OCI-LY1 (cell line): Measurements from ENCODE around the gene RPH3AL.
"Not testable (repeated sequence)": the region's sequence is repeated elsewhere in the genome, so short reads cannot be mapped to it uniquely, and the experiment has no call there.

Experiments
- H2AFZ ChIP-seq: fragments of 200-600 bp; sonication (generic), shearing (Covaris generic); 2 replicates; pipeline ENCODE4 v1.6.0; 2014; ENCODE audit warnings: antibody characterized with exemption, mild to moderate bottlenecking, low read length
- H3F3A ChIP-seq: fragments of 200-600 bp; sonication (generic), shearing (Covaris generic); 2 replicates; pipeline ENCODE4 v1.6.0; 2014; ENCODE audit warnings: mild to moderate bottlenecking, antibody characterized with exemption, low read length, moderate library complexity; ENCODE audit not compliant: insufficient read depth
- H3K27ac ChIP-seq: fragments of 200-600 bp; sonication (generic); 2 replicates; pipeline ENCODE4 v1.5.1; 2014; ENCODE audit warnings: low read length, mixed run types, mild to moderate bottlenecking, low read depth; ENCODE audit not compliant: poor library complexity, severe bottlenecking
- H3K27me3 ChIP-seq: fragments of 200-600 bp; sonication (generic); 2 replicates; pipeline ENCODE4 v1.6.0; 2014; ENCODE audit warnings: antibody characterized with exemption, mild to moderate bottlenecking, low read length, moderate library complexity; ENCODE audit not compliant: insufficient read depth
- H3K36me3 ChIP-seq: fragments of 200-600 bp; sonication (generic); 2 replicates; pipeline ENCODE4 v1.6.1; 2014; ENCODE audit warnings: mild to moderate bottlenecking, antibody characterized with exemption, low read length, moderate library complexity, mixed read lengths; ENCODE audit not compliant: insufficient read depth
- H3K4me1 ChIP-seq: fragments of 200-600 bp; sonication (generic); 2 replicates; pipeline ENCODE4 v1.5.1; 2014; ENCODE audit warnings: mild to moderate bottlenecking, low read length, moderate library complexity; ENCODE audit not compliant: insufficient read depth, severe bottlenecking
- H3K4me2 ChIP-seq: fragments of 200-600 bp; sonication (generic), shearing (Covaris generic); 2 replicates; pipeline ENCODE4 v1.6.1; 2014; ENCODE audit warnings: low read length
- H3K4me3 ChIP-seq: fragments of 200-600 bp; sonication (generic); 2 replicates; pipeline ENCODE4 v1.5.1; 2014; ENCODE audit warnings: low read length, low read depth, mild to moderate bottlenecking, mixed read lengths; ENCODE audit not compliant: poor library complexity, severe bottlenecking
- H3K79me2 ChIP-seq: fragments of 200-600 bp; shearing (Covaris generic); 2 replicates; pipeline ENCODE4 v1.6.1; 2016; ENCODE audit warnings: mixed run types, low read length, mixed read lengths; ENCODE audit not compliant: insufficient read depth
- H3K9ac ChIP-seq: fragments of 200-600 bp; sonication (generic), shearing (Covaris generic); 2 replicates; pipeline ENCODE4 v1.6.1; 2014; ENCODE audit warnings: mild to moderate bottlenecking, low read length, mixed read lengths
- H3K9me2 ChIP-seq: fragments of 200-600 bp; sonication (generic), shearing (Covaris generic); 2 replicates; pipeline ENCODE4 v1.6.1; 2014; ENCODE audit warnings: low read depth, mild to moderate bottlenecking, low read length, mixed read lengths
- H3K9me3 ChIP-seq: fragments of 200-600 bp; shearing (Covaris generic); 2 replicates; pipeline ENCODE4 v1.6.1; 2014; ENCODE audit warnings: low read length, mixed read lengths
- H4K20me1 ChIP-seq: fragments of 200-600 bp; sonication (generic), shearing (Covaris generic); 2 replicates; pipeline ENCODE4 v1.6.0; 2016; ENCODE audit warnings: mild to moderate bottlenecking, low read length; ENCODE audit not compliant: insufficient read depth
- EZH2 ChIP-seq: fragments of 200-600 bp; sonication (generic), shearing (Covaris generic); IDR thresholded peaks from 2 replicates; pipeline ENCODE4 v1.8.0; 2017; ENCODE audit warnings: borderline replicate concordance, mixed run types, mild to moderate bottlenecking, antibody characterized with exemption, low read length, moderate library complexity, mixed read lengths
- TF ChIP-seq, protein P1 (sequence below): fragments of 200-600 bp; sonication (generic), shearing (Covaris generic); IDR thresholded peaks from 2 replicates; pipeline ENCODE4 v1.5.1; 2017; ENCODE audit warnings: mild to moderate bottlenecking, antibody characterized with exemption, low read length, moderate library complexity, mixed read lengths

The RPH3AL gene

DNA sequence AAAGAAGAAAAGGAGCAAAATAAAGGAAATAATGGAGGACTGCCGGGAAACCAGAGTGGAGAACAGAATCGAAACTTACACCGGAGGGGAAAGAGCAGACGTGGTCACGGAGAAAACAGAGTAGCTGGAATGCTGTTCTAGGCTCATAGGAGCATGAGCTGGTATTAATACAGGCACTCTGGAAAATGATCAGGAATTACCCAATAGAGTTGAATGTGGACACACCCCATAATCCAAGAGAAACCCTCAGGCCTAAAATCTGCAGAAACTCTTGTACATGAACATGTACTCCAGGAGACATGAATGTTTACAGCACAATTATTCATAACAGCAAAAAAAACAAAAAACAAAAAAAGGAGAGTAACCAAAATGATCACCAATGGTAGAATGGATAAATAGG, 77.7 kb downstream of the RPH3AL start:
- H3K9ac ChIP-seq = no peak overlapping the region
- H3K79me2 ChIP-seq = no peaks in the 10 kb centered on the region
- no peak overlapping the region for H3K4me2 ChIP-seq
- peaks cover 8% of the 10 kb centered on the region; the same call in 1 of the 2 replicates for H3K27me3 ChIP-seq
- H3K9me2 ChIP-seq = no peaks in the 10 kb centered on the region
- H3F3A ChIP-seq = no peaks in the 10 kb centered on the region
- no peaks in the 10 kb centered on the region for H3K9me3 ChIP-seq
- TF ChIP-seq, protein P1, sequence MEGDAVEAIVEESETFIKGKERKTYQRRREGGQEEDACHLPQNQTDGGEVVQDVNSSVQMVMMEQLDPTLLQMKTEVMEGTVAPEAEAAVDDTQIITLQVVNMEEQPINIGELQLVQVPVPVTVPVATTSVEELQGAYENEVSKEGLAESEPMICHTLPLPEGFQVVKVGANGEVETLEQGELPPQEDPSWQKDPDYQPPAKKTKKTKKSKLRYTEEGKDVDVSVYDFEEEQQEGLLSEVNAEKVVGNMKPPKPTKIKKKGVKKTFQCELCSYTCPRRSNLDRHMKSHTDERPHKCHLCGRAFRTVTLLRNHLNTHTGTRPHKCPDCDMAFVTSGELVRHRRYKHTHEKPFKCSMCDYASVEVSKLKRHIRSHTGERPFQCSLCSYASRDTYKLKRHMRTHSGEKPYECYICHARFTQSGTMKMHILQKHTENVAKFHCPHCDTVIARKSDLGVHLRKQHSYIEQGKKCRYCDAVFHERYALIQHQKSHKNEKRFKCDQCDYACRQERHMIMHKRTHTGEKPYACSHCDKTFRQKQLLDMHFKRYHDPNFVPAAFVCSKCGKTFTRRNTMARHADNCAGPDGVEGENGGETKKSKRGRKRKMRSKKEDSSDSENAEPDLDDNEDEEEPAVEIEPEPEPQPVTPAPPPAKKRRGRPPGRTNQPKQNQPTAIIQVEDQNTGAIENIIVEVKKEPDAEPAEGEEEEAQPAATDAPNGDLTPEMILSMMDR = no peak
- no peak for TF ChIP-seq EZH2
- no peaks in the 10 kb centered on the region for H4K20me1 ChIP-seq
- no peaks in the 10 kb centered on the region; the same call in 1 of the 2 replicates for H3K36me3 ChIP-seq
- H3K27ac ChIP-seq = no peak overlapping the region
- no peaks in the 10 kb centered on the region for H3K4me1 ChIP-seq
- H2AFZ ChIP-seq = no peak overlapping the region
- no peak overlapping the region for H3K4me3 ChIP-seq

DNA sequence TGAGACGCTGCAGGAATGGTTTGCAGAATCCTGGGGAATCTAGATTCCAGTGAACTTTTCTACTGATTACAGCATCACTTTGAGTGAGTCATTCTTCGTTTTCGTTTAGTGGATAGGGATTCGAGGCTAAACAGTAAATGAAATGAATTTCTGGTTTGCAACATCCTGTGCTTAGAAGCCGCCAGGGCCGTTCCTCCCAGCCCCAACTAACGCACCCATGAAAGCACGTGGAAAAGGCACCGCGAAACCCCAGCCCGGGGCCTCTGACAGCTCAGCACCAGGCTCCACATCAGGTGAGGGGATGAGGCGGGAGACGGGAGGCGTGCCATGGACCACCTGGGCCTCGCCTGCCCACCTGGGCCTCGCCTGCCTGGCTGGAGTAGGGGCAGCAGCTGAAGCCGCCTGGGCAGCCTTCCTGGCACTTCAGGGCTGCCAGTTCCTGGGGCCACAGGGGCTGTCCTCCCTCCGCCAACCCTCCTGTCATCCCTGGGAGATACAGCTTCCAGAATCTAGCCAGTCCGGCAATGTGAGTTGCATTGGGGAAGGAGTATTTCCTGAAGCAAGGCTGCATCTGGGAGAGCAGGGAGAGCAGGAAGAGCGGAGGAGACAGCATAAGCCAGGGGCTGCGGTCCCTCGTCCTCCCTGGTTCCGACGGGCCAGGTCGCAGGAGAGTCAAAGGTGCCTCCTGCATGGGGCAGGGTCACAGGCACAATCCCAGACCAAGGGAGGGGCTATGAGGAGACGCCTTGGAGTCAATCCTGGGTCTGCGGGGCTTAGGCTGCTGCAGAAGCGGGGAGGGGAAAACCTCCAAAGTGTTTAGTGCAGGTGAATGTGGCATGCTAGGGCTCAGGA, 78.4 kb downstream of the RPH3AL start:
- H4K20me1 ChIP-seq = no peaks in the 10 kb centered on the region
- H3K9me3 ChIP-seq = no peaks in the 10 kb centered on the region
- no peak overlapping the region for H3K9ac ChIP-seq
- H3K79me2 ChIP-seq = no peaks in the 10 kb centered on the region
- TF ChIP-seq EZH2 = no peak
- TF ChIP-seq, protein P1 = no peak
- peaks cover 2% of the 10 kb centered on the region; the same call in 1 of the 2 replicates for H3K27me3 ChIP-seq
- H2AFZ ChIP-seq = no peak overlapping the region
- no peak overlapping the region for H3K4me3 ChIP-seq
- no peak overlapping the region for H3K27ac ChIP-seq
- H3K4me2 ChIP-seq = no peak overlapping the region
- no peaks in the 10 kb centered on the region for H3K9me2 ChIP-seq
- H3F3A ChIP-seq = no peaks in the 10 kb centered on the region
- no peaks in the 10 kb centered on the region for H3K4me1 ChIP-seq
- H3K36me3 ChIP-seq = no peaks in the 10 kb centered on the region; the same call in 1 of the 2 replicates

DNA sequence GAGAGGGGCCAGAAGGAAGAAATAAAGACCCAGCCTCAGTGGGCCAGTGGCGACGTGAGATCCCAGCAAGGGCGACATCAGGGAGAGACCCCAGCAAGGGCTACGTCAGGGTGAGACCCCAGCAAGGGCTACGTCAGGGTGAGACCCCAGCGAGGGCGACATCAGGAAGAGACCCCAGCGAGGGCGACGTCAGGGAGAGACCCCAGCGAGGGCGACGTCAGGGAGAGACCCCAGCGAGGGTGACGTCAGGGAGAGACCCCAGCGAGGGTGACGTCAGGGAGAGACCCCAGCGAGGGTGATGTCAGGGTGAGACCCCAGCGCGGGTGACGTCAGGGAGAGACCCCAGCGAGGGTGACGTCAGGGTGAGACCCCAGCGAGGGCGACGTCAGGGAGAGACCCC, 79.8 kb downstream of the RPH3AL start:
- not testable (repeated sequence) for H4K20me1 ChIP-seq, H3K79me2 ChIP-seq, H3K4me3 ChIP-seq, H3K27me3 ChIP-seq, H3K4me1 ChIP-seq, H3K4me2 ChIP-seq, H2AFZ ChIP-seq, H3K9me3 ChIP-seq, H3K36me3 ChIP-seq, H3K9me2 ChIP-seq, H3F3A ChIP-seq, H3K9ac ChIP-seq, H3K27ac ChIP-seq

DNA sequence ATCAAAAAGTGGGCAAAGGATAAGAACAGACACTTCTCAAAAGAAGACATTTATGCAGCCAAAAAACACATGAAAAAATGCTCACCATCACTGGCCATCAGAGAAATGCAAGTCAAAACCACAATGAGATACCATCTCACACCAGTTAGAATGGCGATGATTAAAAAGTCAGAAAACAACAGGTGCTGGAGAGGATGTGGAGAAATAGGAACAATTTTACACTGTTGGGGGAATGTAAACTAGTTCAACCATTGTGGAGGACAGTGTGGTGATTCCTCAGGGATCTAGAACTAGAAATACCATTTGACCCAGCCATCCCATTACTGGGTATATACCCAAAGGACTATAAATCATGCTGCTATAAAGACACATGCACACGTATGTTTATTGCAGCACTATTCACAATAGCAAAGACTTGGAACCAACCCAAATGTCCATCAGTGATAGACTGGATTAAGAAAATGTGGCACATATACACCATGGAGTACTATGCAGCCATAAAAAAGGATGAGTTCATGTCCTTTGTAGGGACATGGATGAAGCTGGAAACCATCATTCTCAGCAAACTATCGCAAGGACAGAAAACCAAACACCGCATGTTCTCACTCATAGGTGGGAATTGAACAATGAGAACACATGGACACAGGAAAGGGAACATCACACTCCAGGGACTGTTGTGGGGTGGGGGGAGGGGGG, 80.5 kb downstream of the RPH3AL start:
- H3K27me3 ChIP-seq = not testable (repeated sequence)

More for the DNA sequence above, 80.5 kb downstream of the RPH3AL start:
- H3K4me2 ChIP-seq, H3K36me3 ChIP-seq, H3K4me1 ChIP-seq, H3K4me3 ChIP-seq, H2AFZ ChIP-seq, H4K20me1 ChIP-seq, H3K27ac ChIP-seq, H3K9me2 ChIP-seq, H3K79me2 ChIP-seq, H3K9me3 ChIP-seq, H3K9ac ChIP-seq, H3F3A ChIP-seq: not testable (repeated sequence)
